Heart left ventricle (tissue), 13 donors: ENCODE results near the gene TBC1D12.

Source experiments
- CTCF ChIP-seq, 12 donors: fragments of 200-600 bp; sonication (generic) in 4 of 12; IDR thresholded peaks; one replicate each; pipeline versions ENCODE4 v1.5.0 to v1.8.0; 2018 to 2022; ENCODE audit warnings: antibody characterized with exemption in 12 of 12, mild to moderate bottlenecking in 5 of 12
- POLR2A ChIP-seq, 2 donors: fragments of 450-650 bp; IDR thresholded peaks; one replicate each; pipeline ENCODE4 v1.6.1; 2017; ENCODE audit warnings: antibody characterized with exemption in 2 of 2, mild to moderate bottlenecking in 2 of 2, moderate library complexity in 2 of 2
- donor health status: ischemic (EF 13 %, LVEDD 7.1; RV severe dilation, severe dysfunction).
- donor health status: DM: no; HTN: yes; CAD: no.
- donor health status: DM: no; HTN: no; CAD: no.
- donor health status: ischemic (EF 25% LVEDD 6.9; RV normal size, moderate dysfunction).
- donor health status: ischemic (EF 25% LVEDD 5.7; RV mildly dilated, moderate dysfunction).
- donor health status: ischemic (EF 35%, LVEDD 5.7; RV mildly dilated, moderate dysfunction).
- donor health status: nonischemic (EF 11% LVEDD 7.7; RV severe dilation, severe dysfunction).
- donor health status: DM: yes; HTN: yes; CAD: no.
- donor health status: PGD.
- donor health status: ischemic (EF 29% LVEDD 5.4; RV normal size, mild dysfunction).
- donor health status: nonischemic (EF 23%, LVEDD 6.1; RV moderate dilation, normal function).

- TF ChIP-seq CTCF (IDR thresholded peaks at IDR 0.05) (no peak), POLR2A (IDR thresholded peaks at IDR 0.05) (no peak)
These were observed 143.9 kb downstream of the TBC1D12 start for GRCh38 chr10:94546049-94546900.
